Astrocyte of the spinal cord (primary cell): ENCODE results near the gene FIBCD1.

Experiments used
- DNase-seq: peaks from one replicate; pipeline ENCODE4 v3.0.0; 2011; ENCODE audit warnings: low read depth, low spot score
- H3K4me3 ChIP-seq: 2 replicates; pipeline ENCODE4 v1.5.1; 2011; ENCODE audit warnings: low read depth, mild to moderate bottlenecking, low read length, moderate library complexity
- in situ Hi-C: cut with HindIII; loops from 2 replicates; pipeline ENCODE4 v1.10.0; 2017; ENCODE audit warnings: low sequenced_read_pairs
- TF ChIP-seq, protein P1 (sequence below): IDR thresholded peaks from 2 replicates; pipeline ENCODE4 v1.5.1; 2012; ENCODE audit warnings: low read depth, mild to moderate bottlenecking, low read length, inconsistent platforms

FIBCD1 gene

DNA sequence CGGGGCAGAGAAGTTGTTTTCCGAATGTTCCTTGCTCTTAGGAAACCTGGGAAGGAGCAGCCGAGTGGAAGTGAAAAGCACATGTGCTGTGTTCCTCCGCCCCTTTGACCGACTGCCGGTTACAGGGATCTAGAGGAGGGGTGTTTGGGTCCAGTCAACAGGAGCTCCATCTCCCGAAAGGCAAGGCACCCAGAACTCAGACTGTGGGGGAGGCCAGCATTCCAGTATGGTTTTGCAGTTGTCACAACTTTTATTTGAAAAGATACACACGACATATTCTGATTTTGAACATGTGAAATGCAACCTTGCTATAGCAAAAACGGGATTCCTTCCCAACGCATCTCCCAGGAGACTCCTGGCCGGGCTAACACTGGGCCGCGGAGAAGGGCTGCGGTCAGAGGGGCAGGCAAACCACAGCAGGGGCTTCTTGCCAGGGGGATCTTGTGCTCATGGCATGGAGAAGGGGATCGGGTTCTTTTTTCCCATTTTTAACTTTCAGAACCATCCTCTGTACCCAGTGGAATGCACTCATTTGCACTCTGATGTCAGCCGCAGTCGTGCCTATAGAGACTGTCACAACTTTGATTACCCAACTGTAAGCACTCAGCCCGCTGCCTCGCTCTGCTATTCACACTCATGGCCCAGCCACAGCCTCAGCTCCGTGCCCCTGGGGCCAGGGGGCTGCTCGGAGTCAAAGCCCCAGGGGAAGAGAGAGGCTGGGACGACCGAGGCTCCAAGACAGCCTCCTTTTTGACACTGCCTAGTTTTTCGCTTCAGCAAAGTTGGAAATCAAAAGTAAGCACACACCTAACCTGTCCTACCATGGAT is 46.4 kb downstream of the FIBCD1 start:
- no peak for DNase-seq
- in situ Hi-C loops, result no loop called here
- H3K4me3 ChIP-seq, result no peak overlapping the region
- TF ChIP-seq, protein P1, sequence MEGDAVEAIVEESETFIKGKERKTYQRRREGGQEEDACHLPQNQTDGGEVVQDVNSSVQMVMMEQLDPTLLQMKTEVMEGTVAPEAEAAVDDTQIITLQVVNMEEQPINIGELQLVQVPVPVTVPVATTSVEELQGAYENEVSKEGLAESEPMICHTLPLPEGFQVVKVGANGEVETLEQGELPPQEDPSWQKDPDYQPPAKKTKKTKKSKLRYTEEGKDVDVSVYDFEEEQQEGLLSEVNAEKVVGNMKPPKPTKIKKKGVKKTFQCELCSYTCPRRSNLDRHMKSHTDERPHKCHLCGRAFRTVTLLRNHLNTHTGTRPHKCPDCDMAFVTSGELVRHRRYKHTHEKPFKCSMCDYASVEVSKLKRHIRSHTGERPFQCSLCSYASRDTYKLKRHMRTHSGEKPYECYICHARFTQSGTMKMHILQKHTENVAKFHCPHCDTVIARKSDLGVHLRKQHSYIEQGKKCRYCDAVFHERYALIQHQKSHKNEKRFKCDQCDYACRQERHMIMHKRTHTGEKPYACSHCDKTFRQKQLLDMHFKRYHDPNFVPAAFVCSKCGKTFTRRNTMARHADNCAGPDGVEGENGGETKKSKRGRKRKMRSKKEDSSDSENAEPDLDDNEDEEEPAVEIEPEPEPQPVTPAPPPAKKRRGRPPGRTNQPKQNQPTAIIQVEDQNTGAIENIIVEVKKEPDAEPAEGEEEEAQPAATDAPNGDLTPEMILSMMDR, result no peak

DNA sequence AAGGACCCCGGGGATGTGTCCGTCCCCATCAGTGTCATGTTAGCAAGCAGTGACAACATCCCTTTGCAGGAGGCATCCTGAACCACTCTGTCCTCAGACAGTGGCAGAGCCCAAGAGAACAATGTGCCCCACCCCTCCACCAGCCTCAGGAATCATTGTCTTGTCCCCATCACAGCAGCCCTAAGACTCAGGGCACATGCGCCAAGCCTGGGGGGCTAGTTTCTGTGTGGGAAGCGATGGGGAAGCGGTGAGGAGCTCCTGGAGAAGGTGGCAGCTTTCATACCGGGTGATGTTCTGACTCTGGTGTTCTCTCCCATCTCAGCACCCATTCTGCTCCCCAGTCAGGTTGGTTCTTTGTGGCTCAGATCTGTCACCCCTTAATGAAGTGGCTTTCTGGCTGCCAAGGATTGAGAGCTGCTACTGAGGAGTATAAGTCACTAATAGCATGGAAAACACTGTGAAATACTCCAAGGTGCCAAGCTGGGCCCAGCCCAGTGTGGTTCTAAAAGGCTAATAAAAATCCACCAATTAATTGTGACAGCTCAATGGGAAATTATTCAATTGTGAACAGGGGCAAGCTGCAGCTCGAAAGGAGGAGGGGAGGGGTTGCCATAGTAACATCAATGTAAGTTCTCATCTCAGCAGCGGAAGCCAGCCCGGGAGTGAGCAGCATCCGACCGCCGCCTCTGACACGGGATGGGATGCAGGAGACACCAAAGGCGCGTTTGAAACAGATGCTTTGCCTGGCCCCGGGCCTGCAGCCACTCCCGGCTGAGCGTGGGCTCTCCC is 47.2 kb downstream of the FIBCD1 start:
- in situ Hi-C loops, result no loop called here
- no peak overlapping the region for H3K4me3 ChIP-seq
- DNase-seq, result no peak

DNA sequence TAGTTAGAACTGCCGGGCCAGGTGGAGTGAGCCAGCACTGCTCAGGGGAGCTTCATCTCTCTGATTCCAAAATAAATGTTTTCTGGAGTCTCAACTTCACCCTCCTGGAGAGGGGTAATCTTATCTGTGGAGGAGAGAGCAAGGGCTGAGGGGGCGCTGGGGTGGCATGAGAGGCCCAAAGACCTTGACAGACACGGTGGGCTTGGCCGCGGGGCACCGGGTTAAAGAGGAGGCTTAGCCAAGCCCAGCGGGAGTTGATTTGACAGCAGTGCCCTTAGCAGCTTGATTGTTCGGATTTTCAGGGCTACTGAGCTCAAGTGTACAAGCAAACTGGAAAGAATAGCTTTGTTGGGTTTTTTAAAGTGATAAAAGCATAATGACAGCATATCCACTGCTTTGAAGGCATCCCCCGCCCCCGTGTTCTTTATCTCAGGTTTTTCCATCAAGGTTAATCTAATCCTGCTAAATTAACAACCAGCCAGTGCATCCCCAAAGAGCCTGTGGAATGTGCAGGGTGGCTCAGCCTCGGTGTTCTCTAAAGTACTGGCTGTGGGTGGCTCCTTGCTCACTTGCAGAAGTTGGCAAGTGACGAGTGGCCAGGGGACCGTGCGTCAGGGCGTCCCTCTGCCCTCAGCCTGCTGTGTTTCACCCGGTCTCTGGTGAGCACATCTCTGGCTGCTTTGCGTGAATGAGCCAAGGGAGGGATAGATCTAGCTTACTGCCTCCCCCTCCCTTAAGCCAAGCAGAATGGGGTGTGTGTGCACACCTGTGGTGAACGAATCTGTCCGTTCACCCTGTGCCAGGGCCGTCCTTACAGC is 48.0 kb downstream of the FIBCD1 start:
- no peak for DNase-seq
- TF ChIP-seq, protein P1, result no peak
- H3K4me3 ChIP-seq, result no peak overlapping the region
- in situ Hi-C loops, result no loop called here

More for the DNA sequence above, 47.2 kb downstream of the FIBCD1 start:
- TF ChIP-seq, protein P1, result no peak

DNA sequence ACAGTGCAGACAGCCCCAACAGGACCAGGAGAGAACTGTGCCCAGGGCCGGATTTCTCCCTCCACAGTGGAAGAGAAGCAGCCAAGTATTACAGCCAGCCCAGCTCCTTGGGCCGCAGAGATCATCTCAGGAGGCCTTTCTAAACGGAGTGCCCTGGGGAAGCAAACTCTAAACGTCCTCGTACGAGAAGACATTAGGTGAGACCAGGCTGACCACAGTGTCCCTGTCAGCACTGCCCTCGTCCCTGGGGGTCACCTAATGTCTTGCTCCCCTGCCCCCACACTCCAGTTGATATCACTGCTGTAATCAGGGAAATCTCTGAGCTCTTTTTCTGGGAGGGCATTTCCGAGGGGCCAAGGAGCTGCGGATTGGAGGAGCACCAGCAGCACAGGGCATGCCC is 48.9 kb downstream of the FIBCD1 start:
- DNase-seq, result no peak
- in situ Hi-C loops, result no loop called here
- no peak overlapping the region for H3K4me3 ChIP-seq
- TF ChIP-seq, protein P1, result no peak

DNA sequence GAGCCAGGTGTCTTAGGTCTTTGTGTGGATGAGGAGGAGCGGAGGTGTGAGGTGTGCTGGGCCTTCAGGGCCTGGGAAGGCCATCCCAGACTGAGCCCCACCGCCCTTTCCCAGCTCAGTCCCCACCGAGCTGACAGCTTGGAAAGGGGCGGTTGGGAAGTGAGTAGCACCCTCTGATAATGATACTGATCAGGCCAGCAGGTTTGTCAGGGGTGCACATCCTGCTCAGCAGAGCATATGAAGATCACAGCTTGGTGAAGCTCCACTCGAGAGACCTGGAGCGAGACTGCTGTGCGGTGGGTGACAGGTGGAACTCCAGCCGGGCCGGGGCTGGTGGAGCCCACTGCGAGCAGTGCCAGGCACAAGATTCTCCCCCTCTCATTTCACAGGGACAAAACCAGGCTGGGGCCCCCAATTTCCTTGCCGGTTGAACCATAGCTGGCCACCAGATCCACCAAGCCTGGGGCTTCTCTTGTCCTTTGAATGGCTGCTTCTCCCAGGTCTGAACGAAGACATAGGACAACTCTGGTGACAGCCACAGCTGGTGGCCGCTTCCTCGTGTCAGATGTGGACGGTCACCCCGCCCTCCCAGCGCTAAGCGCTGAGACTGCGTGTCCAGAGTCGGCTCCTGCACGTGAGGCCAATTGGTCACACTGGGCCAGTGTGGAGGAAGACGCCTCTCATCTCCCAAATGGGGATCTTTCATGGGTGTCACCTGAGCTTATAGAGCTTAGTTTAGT is 50.7 kb downstream of the FIBCD1 start:
- TF ChIP-seq, protein P1, result no peak
- H3K4me3 ChIP-seq, result no peak overlapping the region
- no peak for DNase-seq
- in situ Hi-C loops, result no loop called here
